Gastrocnemius medialis (tissue), 4 donors: Measurements from ENCODE around the gene PDZRN3. TPM values are rescaled to one million over a fixed set of nuclear protein-coding genes. Genes with fewer than 3 reads are reported as not detected.

Experiments used
- ATAC-seq, 2 donors: fragments of 150-250 bp; one replicate each; pipeline ENCODE4 v1.9.1; 2016
- DNase-seq, 2 donors: peaks; one replicate each; pipeline ENCODE4 v3.0.0-alpha.2; 2019
- H3K27ac ChIP-seq, 4 donors: fragments of 200-600 bp; sonication (generic); 1 replicate in 1 of 4; 2 replicates in 3 of 4; pipeline ENCODE4 v1.5.1; 2016 to 2018; ENCODE audit warnings: mild to moderate bottlenecking in 2 of 4, moderate library complexity in 1 of 4
- H3K27me3 ChIP-seq, 3 donors: fragments of 200-600 bp; sonication (generic) in 2 of 3; 1 replicate in 1 of 3; 2 replicates in 2 of 3; pipeline versions ENCODE4 v1.5.1 to v1.6.0; 2016 to 2019; ENCODE audit warnings: mild to moderate bottlenecking in 1 of 3, moderate library complexity in 1 of 3
- H3K36me3 ChIP-seq, 2 donors: fragments of 200-600 bp; sonication (generic) in 1 of 2; one replicate each; pipeline ENCODE4 v1.5.1; 2017 to 2018
- H3K4me1 ChIP-seq, 2 donors: fragments of 200-600 bp; sonication (generic) in 1 of 2; one replicate each; pipeline ENCODE4 v1.5.1; 2016 to 2017; ENCODE audit warnings: mild to moderate bottlenecking in 2 of 2
- H3K4me3 ChIP-seq, 4 donors: fragments of 200-600 bp; sonication (generic) in 3 of 4; 1 replicate in 1 of 4; 2 replicates in 3 of 4; pipeline ENCODE4 v1.5.1; 2016 to 2019; ENCODE audit warnings: mild to moderate bottlenecking in 2 of 4
- H3K9me3 ChIP-seq, 3 donors: fragments of 200-600 bp; sonication (generic) in 2 of 3; 1 replicate in 1 of 3; 2 replicates in 2 of 3; pipeline ENCODE4 v1.5.1; 2016 to 2019
- CTCF ChIP-seq, 5 experiments: fragments of 450-650 bp in 3 of 5; fragments of 200-600 bp in 2 of 5; sonication (generic) in 2 of 5; IDR thresholded peaks in 4 of 5; conservative IDR thresholded peaks in 1 of 5; 1 replicate in 4 of 5; 2 replicates in 1 of 5; pipeline ENCODE4 v1.5.1; 2016 to 2019; ENCODE audit warnings: antibody characterized with exemption in 5 of 5, mild to moderate bottlenecking in 3 of 5, moderate library complexity in 3 of 5
- POLR2A ChIP-seq, 2 donors: fragments of 450-650 bp; IDR thresholded peaks; one replicate each; pipeline ENCODE4 v1.6.1; 2017; ENCODE audit warnings: antibody characterized with exemption in 2 of 2, mild to moderate bottlenecking in 2 of 2, moderate library complexity in 2 of 2
- in situ Hi-C, 4 donors: fragments of 200-750 bp; cut with MboI; loops; one replicate each; pipeline versions ENCODE4 v1.15.0 to v1.8.0; 2017; ENCODE audit warnings: low sequenced_read_pairs in 4 of 4
- intact Hi-C: fragments of 100-400 bp; cut with DNase I; formaldehyde crosslinking; loops from one replicate; pipeline ENCODE4 v1.15.1; 2023; ENCODE audit warnings: low total_unique reads
- total RNA-seq, 4 donors: library from RNA; depleted of rRNA; stranded (reverse); fragments of >200 nt; gene quantifications; one replicate each; pipeline versions ENCODE4 v1.1.0 to v1.2.3, GENCODE V29; 2016

PDZRN3 gene
- total RNA-seq, 4 donors from 2014 or later: 9.1 to 30.3 (median 24.7) TPM

GRCh38 chr3:73504852-73505251 is 119.9 kb downstream of the PDZRN3 start:
- TF ChIP-seq POLR2A (IDR thresholded peaks at IDR 0.05): peak in 1 of 2 donors; percentile 33
- no peak for TF ChIP-seq CTCF (IDR thresholded peaks at IDR 0.05 in 4 of 5, conservative IDR thresholded peaks at IDR 0.05 in 1 of 5)
- Histone ChIP-seq H3K4me3 (peak overlapping the region in 1 of 4 donors; percentile 4), H3K9me3 (no peaks in the 10 kb centered on the region), H3K36me3 (no peaks in the 10 kb centered on the region), H3K4me1 (peaks cover 50 to 53% of the 10 kb centered on the region in 2 donors), H3K27me3 (no peaks in the 10 kb centered on the region), H3K27ac (peak overlapping the region; percentile 75 to 84 (median 76))
- in situ Hi-C loops (loop anchor here (5.0 to 25.0 kb wide), 7 partner anchors 50 to 408 kb away; no protein-coding TSS in a partner anchor), intact Hi-C loops (loop anchor here (10.0 kb wide), 1 partner anchor 1780 kb away; the partner anchor contains the start of gene EIF4E3)
- DNase-seq (no peak), ATAC-seq (peak; percentile 78 to 81)

GRCh38 chr3:73504239-73504638 is 120.5 kb downstream of the PDZRN3 start:
- TF ChIP-seq CTCF (IDR thresholded peaks at IDR 0.05 in 4 of 5, conservative IDR thresholded peaks at IDR 0.05 in 1 of 5): no peak
- no peak for TF ChIP-seq POLR2A (IDR thresholded peaks at IDR 0.05)
- ATAC-seq: peak in 1 of 2 donors; percentile 23
- Histone ChIP-seq H3K27me3 (no peaks in the 10 kb centered on the region), H3K4me3 (peak overlapping the region in 1 of 4 donors; percentile 4), H3K36me3 (no peaks in the 10 kb centered on the region), H3K4me1 (peaks cover 45 to 47% of the 10 kb centered on the region in 2 donors), H3K27ac (peak overlapping the region; percentile 75 to 84 (median 76)), H3K9me3 (no peaks in the 10 kb centered on the region)
- in situ Hi-C loops: loop anchor here (5.0 to 25.0 kb wide), 7 partner anchors 49 to 407 kb away; no protein-coding TSS in a partner anchor
- no peak for DNase-seq
- intact Hi-C loops: loop anchor here (10.0 kb wide), 1 partner anchor 1779 kb away; the partner anchor contains the start of gene EIF4E3

- DNase-seq (no peak), ATAC-seq (no peak)
- TF ChIP-seq POLR2A (IDR thresholded peaks at IDR 0.05): no peak
- no peak for TF ChIP-seq CTCF (IDR thresholded peaks at IDR 0.05 in 4 of 5, conservative IDR thresholded peaks at IDR 0.05 in 1 of 5)
- intact Hi-C loops (loop anchor here (2.0 to 10.0 kb wide), 2 partner anchors 47 to 1779 kb away; partner anchors contain the start of gene EIF4E3), in situ Hi-C loops (loop anchor here (5.0 to 25.0 kb wide), 7 partner anchors 49 to 406 kb away; no protein-coding TSS in a partner anchor)
- Histone ChIP-seq H3K36me3 (no peaks in the 10 kb centered on the region), H3K4me3 (peak overlapping the region in 1 of 4 donors; percentile 10), H3K4me1 (peaks cover 40 to 43% of the 10 kb centered on the region in 2 donors), H3K9me3 (no peaks in the 10 kb centered on the region), H3K27ac (peak overlapping the region; percentile 75 to 84 (median 76)), H3K27me3 (no peaks in the 10 kb centered on the region)
These were observed 121.0 kb downstream of the PDZRN3 start for GRCh38 chr3:73503781-73504180.

- peaks cover 36 to 38% of the 10 kb centered on the region in 2 donors for H3K4me1 ChIP-seq
- in situ Hi-C loops (loop anchor here (5.0 to 25.0 kb wide), 7 partner anchors 48 to 406 kb away; no protein-coding TSS in a partner anchor), intact Hi-C loops (loop anchor here (1.0 to 10.0 kb wide), 3 partner anchors 46 to 1778 kb away; partner anchors contain the start of gene EIF4E3)
- ATAC-seq (peak; percentile 61 to 72), DNase-seq (peak; percentile 42 to 61)
- H3K27me3 ChIP-seq: no peaks in the 10 kb centered on the region
- H3K27ac ChIP-seq: peak overlapping the region; percentile 75 to 84 (median 76)
- no peak overlapping the region for H3K4me3 ChIP-seq
- no peaks in the 10 kb centered on the region for H3K9me3 ChIP-seq
- TF ChIP-seq POLR2A (IDR thresholded peaks at IDR 0.05): no peak
- TF ChIP-seq CTCF (IDR thresholded peaks at IDR 0.05 in 4 of 5, conservative IDR thresholded peaks at IDR 0.05 in 1 of 5): peak; percentile 69 to 87 (median 82)
- H3K36me3 ChIP-seq: no peaks in the 10 kb centered on the region
These were observed 121.8 kb downstream of the PDZRN3 start for GRCh38 chr3:73502609-73503583.
